DND-41 (cell line): ENCODE measurements around the gene SLC5A7.

Experiments used
- ATAC-seq: fragments of 200-7000 bp; cut with Tn5 transposase; 3 replicates; pipeline ENCODE4 v1.9.1; 2021; ENCODE audit warnings: low read depth; ENCODE audit not compliant: insufficient read depth
- DNase-seq: peaks from one replicate; pipeline ENCODE4 v3.0.0-alpha.2; 2020
- H2AFZ ChIP-seq: 2 replicates; pipeline ENCODE4 v1.6.0; 2012; ENCODE audit warnings: low read depth, low read length
- H3K27ac ChIP-seq: 2 replicates; pipeline ENCODE4 v1.5.1; 2012; ENCODE audit warnings: low read length, inconsistent platforms
- H3K27me3 ChIP-seq: fragments of 200-600 bp; sonication (generic); 2 replicates; pipeline ENCODE4 v1.6.0; 2012; ENCODE audit warnings: low read length, mild to moderate bottlenecking, inconsistent platforms; ENCODE audit not compliant: insufficient read depth, poor library complexity
- H3K36me3 ChIP-seq: 2 replicates; pipeline ENCODE4 v1.5.1; 2012; ENCODE audit warnings: low read length, inconsistent platforms; ENCODE audit not compliant: insufficient read depth
- H3K4me1 ChIP-seq: 2 replicates; pipeline ENCODE4 v1.5.1; 2012; ENCODE audit warnings: mild to moderate bottlenecking, low read length; ENCODE audit not compliant: insufficient read depth
- H3K4me2 ChIP-seq: 2 replicates; pipeline ENCODE4 v1.6.0; 2012; ENCODE audit warnings: mild to moderate bottlenecking, moderate library complexity, low read length, inconsistent platforms; ENCODE audit not compliant: insufficient read depth
- H3K4me3 ChIP-seq, 2 experiments: fragments of 200-600 bp in 1 of 2; shearing (Covaris generic) in 1 of 2; 2 replicates each; pipeline ENCODE4 v1.5.1; 2012 to 2016; ENCODE audit warnings: inconsistent platforms in 2 of 2, low read length in 2 of 2, mild to moderate bottlenecking in 2 of 2, low read depth in 1 of 2, moderate library complexity in 1 of 2
- H3K79me2 ChIP-seq: 2 replicates; pipeline ENCODE4 v1.6.0; 2012; ENCODE audit warnings: low read length, inconsistent platforms; ENCODE audit not compliant: insufficient read depth
- H3K9ac ChIP-seq: 2 replicates; pipeline ENCODE4 v1.6.0; 2012; ENCODE audit warnings: low read depth, mild to moderate bottlenecking, inconsistent platforms, low read length, moderate library complexity
- H3K9me3 ChIP-seq: 2 replicates; pipeline ENCODE4 v1.5.1; 2012; ENCODE audit warnings: low read length, moderate library complexity, mild to moderate bottlenecking, inconsistent platforms; ENCODE audit not compliant: insufficient read depth, severe bottlenecking
- H4K20me1 ChIP-seq: 2 replicates; pipeline ENCODE4 v1.6.0; 2012; ENCODE audit warnings: low read length; ENCODE audit not compliant: insufficient read depth
- CTCF ChIP-seq: IDR thresholded peaks from 2 replicates; pipeline ENCODE4 v1.5.1; 2012; ENCODE audit warnings: borderline replicate concordance, low read length, moderate library complexity, mild to moderate bottlenecking; ENCODE audit not compliant: poor library complexity, severe bottlenecking; ENCODE audit errors: extremely low read depth
- EZH2 ChIP-seq: IDR thresholded peaks from 3 replicates; pipeline ENCODE4 v1.6.1; 2012; ENCODE audit warnings: borderline replicate concordance, low read depth, mild to moderate bottlenecking, moderate library complexity, low read length, inconsistent platforms; ENCODE audit not compliant: severe bottlenecking

SLC5A7 gene

GRCh38 chr2:108022628-108023027 is 36.3 kb downstream of the SLC5A7 start:
- DNase-seq (no peak), ATAC-seq (no peak)
- H3K9ac ChIP-seq, result no peak overlapping the region
- no peak overlapping the region for H3K27ac ChIP-seq
- H4K20me1 ChIP-seq, result no peaks in the 10 kb centered on the region
- H3K27me3 ChIP-seq, result no peaks in the 10 kb centered on the region
- H3K4me2 ChIP-seq, result no peak overlapping the region
- H3K4me3 ChIP-seq, result no peak overlapping the region
- no peaks in the 10 kb centered on the region for H3K4me1 ChIP-seq
- TF ChIP-seq EZH2 (no peak), CTCF (no peak)
- no peaks in the 10 kb centered on the region for H3K79me2 ChIP-seq
- H2AFZ ChIP-seq, result no peak overlapping the region
- no peaks in the 10 kb centered on the region for H3K9me3 ChIP-seq
- no peaks in the 10 kb centered on the region for H3K36me3 ChIP-seq

- no peak for ATAC-seq
- Histone ChIP-seq H3K79me2 (no peaks in the 10 kb centered on the region), H3K36me3 (no peaks in the 10 kb centered on the region), H3K27ac (no peak overlapping the region), H3K27me3 (no peaks in the 10 kb centered on the region), H3K4me2 (no peak overlapping the region), H3K4me3 (no peak overlapping the region), H4K20me1 (no peaks in the 10 kb centered on the region), H2AFZ (no peak overlapping the region), H3K4me1 (no peaks in the 10 kb centered on the region), H3K9me3 (no peaks in the 10 kb centered on the region), H3K9ac (no peak overlapping the region)
- no peak for DNase-seq
- no peak for TF ChIP-seq EZH2
- TF ChIP-seq CTCF, result no peak
Measured at GRCh38 chr2:108023776-108024175, 37.5 kb downstream of the SLC5A7 start.

GRCh38 chr2:108026092-108026794 is 39.9 kb downstream of the SLC5A7 start:
- no peak overlapping the region for H3K4me2 ChIP-seq
- TF ChIP-seq EZH2 (no peak), CTCF (no peak)
- H4K20me1 ChIP-seq, result no peaks in the 10 kb centered on the region
- no peak overlapping the region for H3K27ac ChIP-seq
- H3K9me3 ChIP-seq, result no peaks in the 10 kb centered on the region
- no peaks in the 10 kb centered on the region for H3K27me3 ChIP-seq
- H3K36me3 ChIP-seq, result no peaks in the 10 kb centered on the region
- H3K9ac ChIP-seq, result no peak overlapping the region
- H3K4me1 ChIP-seq, result no peaks in the 10 kb centered on the region
- DNase-seq (no peak), ATAC-seq (no peak)
- no peak overlapping the region for H2AFZ ChIP-seq
- H3K4me3 ChIP-seq, result no peak overlapping the region
- H3K79me2 ChIP-seq, result no peaks in the 10 kb centered on the region

- Histone ChIP-seq H3K4me3 (no peak overlapping the region), H3K36me3 (no peaks in the 10 kb centered on the region), H3K9me3 (no peaks in the 10 kb centered on the region), H3K4me1 (no peaks in the 10 kb centered on the region), H3K79me2 (no peaks in the 10 kb centered on the region), H3K27me3 (no peaks in the 10 kb centered on the region), H2AFZ (no peak overlapping the region), H3K4me2 (no peak overlapping the region), H4K20me1 (no peaks in the 10 kb centered on the region), H3K9ac (no peak overlapping the region), H3K27ac (no peak overlapping the region)
- TF ChIP-seq EZH2 (no peak), CTCF (no peak)
- no peak for DNase-seq
- ATAC-seq, result no peak
Measured at GRCh38 chr2:108029496-108029895, 43.2 kb downstream of the SLC5A7 start.
